Globus pallidus (tissue), 1 donor: ENCODE data around the gene AMDHD2.
"Not testable (repeated sequence)": the region's sequence is repeated elsewhere in the genome, so short reads cannot be mapped to it uniquely, and the experiment has no call there.

Experiments
- DNase-seq: peaks from one replicate; pipeline ENCODE4 v3.0.0-alpha.2; 2015; ENCODE audit warnings: low spot score

Gene AMDHD2

DNA sequence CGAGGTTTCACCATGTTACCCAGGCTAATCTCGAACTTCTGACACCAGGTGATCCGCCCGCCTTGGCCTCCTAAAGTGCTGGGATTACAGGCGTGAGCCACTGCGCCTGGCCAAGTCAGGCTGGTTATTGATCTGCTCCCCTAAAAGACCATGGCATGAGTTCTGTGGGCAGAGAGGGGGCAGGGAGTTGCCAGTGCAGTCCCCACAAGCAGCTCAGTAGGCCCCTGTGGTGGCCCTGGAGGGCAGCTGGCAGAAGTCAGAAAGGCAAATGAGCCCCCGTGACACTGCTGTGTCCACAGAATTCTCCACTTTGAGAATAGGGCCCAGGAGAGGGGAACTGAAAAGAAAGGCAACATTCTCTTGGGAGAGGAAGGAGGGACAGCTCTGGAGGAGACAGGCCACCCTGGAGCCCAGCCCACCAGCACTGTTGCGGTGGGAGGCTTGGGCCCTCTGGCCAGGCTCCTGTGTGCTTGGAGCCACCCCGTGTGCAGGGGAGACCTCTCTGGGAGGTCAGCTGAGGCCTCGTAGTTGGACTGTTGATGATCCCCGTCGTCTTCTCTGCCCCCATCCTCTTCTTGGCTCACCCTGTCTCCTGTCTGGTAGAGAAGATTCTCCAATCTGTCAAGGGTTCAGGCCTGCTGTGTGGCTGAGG, 2.1 kb upstream of the AMDHD2 start:
- no peak for DNase-seq

DNA sequence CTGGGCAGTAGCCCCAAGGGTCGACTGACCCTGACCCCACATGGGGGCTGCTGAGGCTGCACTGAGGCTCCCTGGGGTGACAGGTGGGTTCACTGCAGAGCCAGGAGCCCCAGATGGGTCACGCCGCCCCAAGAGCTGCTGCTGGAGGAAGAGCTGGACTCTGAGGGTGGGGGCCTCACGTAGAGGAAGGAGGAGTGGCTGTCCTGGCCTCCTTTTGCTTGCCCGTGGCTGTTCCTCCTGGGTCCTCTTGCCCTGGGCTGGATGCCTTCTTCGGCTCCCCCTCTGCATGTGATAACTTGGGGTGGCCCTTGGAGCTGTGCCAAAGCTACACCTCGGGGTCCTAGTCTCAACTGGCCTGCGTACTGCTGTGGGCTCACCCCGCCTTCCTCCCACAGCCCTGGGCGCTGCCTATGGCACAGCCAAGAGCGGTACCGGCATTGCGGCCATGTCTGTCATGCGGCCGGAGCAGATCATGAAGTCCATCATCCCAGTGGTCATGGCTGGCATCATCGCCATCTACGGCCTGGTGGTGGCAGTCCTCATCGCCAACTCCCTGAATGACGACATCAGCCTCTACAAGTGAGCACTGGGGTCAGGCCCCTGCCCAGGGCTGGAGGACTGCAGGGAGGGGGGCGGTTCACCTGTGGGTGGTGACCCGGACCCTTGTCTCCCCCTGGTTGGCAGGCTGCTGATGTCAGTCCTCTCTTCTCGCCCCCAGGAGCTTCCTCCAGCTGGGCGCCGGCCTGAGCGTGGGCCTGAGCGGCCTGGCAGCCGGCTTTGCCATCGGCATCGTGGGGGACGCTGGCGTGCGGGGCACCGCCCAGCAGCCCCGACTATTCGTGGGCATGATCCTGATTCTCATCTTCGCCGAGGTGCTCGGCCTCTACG, 1.1 kb upstream of the AMDHD2 start:
- no peak for DNase-seq

DNA sequence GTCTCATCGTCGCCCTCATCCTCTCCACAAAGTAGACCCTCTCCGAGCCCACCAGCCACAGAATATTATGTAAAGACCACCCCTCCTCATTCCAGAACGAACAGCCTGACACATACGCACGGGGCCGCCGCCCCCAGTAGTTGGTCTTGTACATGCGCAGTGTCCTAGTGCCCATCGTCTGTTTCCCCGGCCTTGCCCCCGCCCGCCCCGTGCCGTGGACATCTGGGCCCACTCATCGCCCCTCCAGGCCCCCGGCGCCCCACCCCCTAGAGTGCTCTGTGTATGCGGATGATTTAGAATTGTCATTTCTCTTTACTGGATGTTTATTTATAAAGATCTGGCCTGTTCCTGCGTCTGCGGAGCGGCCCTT, 475 bp upstream of the AMDHD2 start:
- DNase-seq, result no peak

DNA sequence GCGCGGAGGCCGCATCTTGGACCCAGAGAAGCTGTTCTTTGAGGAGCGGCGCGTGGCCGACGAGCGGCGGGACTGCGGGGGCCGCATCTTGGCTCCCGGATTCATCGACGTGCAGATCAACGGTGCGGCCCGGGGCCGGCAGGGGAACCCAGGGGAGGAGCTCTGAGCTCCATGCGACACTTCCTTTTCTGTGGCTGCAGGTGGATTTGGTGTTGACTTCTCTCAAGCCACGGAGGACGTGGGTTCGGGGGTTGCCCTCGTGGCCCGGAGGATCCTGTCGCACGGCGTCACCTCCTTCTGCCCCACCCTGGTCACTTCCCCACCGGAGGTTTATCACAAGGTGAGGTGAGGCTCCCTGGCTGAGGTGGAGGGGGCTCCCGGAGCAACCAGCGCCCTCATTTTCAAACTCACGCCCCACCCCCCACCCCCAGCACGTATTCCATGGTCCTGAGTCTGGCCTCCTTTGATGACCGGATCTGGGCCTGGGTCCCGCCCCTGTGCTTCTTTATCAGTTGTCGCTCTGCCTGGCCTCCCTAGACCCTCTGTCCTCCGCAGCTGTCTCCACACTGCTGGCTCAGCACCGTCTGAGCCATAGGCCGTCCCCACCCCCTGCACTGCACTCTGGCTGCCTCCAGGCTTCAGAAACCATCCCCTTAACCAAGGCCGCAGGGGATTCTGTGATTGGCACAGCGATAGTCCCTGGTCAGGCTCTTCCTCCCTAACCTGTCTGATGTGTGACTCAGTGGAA, 787 bp downstream of the AMDHD2 start:
- no peak for DNase-seq

DNA sequence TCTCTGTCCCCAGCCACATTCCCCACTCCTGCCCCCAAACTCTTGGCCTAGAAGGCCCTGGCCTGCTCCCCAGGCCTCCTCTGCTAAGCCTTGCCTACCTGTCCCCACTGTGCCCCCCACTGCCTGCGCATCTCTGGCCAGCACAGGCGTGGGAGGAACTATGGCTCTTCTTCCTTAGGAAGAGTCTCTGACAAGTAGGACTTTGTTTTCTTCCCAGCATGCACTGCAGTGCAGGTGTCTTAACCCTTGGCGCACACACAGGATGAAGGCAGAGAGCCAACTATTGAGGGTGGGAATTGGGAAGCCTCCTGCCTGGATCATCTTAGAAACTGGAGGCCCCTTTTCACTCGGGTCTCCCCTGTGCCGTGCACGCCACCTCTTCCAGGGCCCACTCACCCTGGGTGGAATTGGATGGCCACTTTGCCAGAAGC, 3.6 kb downstream of the AMDHD2 start:
- no peak for DNase-seq

DNA sequence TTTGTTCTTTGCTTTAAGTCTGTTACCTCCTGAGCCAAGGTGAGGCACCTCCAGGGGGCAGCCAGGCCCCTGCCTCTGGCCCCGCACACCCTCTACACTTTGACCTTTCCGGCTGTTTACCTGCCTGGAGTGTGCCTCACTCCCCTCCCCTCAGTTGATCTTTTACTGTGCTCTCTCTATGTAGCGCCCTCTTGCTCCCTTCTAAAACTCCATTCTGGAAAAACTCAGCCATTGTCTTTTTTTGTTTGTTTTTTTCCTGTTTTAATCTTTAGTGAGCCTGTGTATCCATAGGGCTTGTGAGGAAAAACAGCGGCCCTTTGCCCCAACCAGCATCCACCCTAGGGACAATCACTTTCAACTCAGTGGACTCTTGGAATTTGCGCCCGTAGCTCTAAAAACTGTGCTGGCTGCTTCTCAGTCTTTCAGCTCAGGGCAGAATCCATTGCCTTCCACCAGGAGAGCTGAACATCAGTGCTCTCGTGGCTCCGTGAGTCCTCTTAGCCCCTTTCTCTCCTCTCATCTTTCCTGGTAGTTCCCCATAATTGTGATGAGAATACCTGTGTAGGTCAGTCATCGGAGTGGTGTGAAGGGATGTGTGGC, 4.3 kb downstream of the AMDHD2 start:
- no peak for DNase-seq

DNA sequence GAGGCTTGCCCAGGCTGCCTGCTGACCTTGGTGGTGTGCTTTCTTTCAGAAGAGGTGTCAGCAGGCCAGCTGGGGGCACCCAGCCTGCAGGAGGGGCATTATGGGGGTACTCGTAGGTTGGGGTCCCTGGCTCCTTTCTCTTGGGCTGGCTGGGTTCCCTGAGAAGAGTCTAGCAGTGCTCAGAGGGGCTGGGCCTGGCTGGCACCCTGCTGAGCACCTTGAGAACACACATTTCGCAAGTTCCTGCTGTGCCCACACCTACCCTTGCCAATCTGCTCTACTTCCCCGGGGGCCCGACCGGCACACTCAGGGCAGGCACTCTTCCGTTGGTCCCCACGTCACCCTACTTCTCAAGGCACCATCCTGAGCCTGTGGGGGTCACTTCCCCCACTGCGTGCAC, 6.0 kb downstream of the AMDHD2 start:
- no peak for DNase-seq

DNA sequence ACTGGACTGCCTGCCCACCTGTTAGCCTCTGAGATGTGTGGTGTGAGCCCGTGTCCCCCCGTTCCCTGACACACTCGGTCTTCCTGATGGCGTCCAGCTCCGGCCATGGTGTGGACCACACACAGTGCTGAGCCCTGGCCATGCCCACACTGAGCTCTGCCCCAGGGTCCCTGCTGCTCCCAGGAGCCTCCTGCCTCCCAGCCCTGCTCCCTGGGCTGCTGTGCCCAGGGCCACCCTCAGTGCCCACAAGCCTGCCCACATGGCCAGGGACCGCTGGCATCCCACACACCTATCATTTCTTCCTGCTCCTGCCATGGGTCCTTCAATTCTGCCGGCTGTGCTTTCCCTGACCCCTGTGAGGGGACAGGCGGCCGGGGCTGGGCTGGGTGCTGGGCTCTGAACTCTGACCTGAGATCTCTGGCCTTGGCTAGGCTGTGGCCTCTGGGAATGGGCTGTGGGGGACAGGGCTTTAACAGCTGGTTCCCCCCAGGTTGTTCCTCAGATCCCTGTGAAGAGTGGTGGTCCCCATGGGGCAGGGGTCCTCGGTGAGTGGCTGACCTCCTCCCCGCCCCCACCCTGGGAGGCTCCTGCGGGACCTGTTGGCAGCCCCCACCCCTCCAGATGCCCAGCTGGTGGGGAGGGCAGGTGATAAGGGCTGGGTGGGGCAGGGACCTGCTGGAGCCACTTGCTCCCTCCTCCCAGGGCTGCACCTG, 7.1 kb downstream of the AMDHD2 start:
- DNase-seq, result no peak

DNA sequence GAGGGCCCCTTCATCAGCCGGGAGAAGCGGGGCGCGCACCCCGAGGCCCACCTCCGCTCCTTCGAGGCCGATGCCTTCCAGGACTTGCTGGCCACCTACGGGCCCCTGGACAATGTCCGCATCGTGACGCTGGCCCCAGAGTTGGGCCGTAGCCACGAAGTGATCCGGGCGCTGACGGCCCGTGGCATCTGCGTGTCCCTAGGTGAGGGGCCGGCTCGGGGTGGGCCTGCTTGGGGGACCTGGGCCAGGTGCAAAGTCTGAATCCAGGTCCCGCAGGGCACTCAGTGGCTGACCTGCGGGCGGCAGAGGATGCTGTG, 7.6 kb downstream of the AMDHD2 start:
- DNase-seq, result no peak

DNA sequence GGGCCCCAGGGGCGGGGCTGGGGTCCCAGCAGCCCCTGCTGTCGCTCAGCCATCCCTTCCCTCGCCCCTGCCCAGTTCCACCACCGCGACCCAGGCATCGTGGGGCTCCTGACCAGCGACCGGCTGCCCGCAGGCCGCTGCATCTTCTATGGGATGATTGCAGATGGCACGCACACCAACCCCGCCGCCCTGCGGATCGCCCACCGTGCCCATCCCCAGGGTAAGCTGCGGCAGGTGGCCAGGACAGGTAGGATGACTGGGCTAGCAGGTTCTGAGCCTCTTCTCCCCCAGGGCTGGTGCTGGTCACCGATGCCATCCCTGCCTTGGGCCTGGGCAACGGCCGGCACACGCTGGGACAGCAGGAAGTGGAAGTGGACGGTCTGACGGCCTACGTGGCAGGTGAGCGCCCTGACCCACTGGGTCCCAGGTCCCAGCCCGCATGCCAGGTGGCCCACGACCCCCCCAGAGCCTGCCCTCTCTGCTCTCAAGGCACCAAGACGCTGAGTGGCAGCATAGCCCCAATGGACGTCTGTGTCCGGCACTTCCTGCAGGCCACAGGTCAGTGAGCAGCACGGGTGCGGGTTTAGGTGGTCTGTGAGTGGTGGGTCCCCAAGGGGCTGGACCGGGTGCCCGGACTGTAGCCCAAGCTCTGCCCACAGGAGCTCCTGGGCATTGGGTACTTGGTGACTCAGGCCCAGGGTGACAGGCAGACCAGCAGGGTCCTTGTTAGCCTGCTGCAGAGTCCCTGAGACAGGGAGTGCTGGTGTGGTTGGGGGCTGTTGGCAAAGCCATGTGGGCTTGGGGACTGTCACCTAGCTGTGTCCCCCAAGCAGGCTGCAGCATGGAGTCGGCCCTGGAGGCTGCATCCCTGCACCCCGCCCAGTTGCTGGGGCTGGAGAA, 8.2 kb downstream of the AMDHD2 start:
- no peak for DNase-seq

DNA sequence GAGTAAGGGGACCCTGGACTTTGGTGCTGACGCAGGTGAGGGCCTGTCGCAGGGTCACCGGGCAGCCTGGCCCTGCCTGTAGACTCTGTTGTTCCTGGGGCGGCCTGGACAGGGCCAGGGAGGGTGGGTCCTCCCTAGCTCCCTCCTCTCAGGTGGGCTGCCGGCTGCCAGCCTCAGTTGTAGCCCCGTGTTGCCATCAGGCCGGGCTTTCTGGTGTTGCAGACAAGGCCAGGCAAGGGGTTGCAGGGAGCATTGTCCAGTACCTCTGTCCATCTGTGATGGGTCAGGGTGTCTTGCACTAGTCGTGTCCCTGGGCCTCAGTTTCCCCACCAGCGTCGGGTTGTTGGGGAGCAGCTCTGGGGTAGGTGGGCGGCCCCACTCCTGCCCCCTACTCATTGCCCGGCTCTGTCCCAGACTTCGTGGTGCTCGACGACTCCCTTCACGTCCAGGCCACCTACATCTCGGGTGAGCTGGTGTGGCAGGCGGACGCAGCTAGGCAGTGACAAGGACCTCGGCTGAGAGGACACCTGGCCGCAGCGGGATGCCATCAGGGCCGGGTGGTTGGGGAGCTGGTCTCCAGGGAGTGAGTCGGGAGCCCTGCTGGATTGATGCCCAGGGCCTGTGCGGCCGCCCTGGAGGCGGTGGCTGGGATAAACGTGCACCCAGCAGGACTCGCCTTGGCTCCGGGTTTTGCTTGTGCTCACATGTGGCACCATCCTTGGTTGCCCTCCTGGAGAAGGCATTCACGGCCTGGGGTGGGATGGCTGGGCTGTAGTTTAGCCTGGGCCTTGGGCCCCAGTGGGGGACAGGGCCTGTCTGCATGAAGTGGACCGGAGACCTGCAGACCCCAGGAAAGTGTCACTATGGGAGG, 9.1 kb downstream of the AMDHD2 start:
- no peak for DNase-seq

DNA sequence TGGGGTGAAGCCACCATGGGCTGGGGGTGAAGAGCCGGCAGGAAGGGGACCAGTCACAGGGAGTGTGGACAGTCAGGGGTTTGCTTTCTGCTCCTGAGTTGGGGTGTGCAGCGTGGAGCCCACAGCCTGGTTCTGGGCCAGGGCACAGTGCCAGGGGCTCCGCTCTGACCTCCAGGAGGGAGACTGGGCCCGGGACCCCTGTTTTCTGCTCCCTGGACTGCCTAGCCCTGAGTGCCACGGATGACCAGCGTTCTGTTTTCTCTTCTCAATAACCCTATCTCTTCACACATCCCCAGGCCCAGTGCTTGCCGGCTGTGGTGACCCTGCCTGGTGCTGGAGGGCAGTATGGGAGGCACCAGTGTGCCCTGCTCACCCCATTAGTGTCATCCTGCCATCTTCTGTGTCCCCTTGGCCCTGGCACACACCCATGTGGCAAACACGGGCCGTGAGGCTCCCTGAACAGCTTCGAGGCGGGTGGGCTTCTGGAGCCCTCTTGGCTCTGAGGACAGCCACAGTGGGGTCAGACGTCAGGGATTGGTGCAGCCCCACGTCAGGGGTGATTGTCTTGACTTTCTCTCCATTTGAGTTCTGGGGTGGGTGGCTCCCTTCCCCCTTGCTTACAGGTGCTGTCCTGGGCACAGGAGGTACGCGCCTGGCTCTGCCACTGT, 9.9 kb downstream of the AMDHD2 start:
- no peak for DNase-seq

DNA sequence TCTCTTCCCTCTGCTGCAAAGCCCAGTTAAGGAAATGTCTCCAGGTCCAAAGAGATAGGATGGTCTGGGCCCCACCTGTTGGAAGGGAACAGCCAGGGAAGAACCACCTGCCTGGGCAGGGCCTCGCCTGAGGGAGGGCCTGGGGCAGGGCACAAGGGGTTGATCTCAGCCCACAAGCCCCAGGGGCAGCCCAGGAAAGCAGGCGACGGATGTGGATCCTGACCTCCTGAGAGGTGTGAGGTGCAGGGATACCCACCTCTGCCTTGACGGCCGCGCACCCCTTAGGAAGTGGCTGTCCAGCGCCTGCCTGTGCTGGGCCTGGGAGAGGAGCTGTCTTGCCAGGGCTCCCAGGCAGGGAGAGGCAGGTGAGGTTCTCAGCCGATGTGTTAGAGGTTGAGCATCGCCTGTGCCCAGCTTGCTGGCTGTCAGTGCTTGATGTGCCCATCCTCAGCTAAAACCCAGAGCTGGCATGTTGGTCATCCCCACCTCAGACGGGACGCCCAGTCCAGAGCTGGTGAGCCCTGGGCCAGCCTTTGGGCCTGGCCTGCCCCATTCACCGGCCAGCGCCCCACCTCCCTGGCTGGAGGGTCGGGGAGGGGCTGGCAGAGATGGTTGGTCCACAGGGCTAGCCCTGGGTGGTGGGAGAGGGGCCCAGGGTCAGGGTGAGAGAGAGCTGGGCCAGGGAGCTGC, 10.6 kb downstream of the AMDHD2 start:
- no peak for DNase-seq

DNA sequence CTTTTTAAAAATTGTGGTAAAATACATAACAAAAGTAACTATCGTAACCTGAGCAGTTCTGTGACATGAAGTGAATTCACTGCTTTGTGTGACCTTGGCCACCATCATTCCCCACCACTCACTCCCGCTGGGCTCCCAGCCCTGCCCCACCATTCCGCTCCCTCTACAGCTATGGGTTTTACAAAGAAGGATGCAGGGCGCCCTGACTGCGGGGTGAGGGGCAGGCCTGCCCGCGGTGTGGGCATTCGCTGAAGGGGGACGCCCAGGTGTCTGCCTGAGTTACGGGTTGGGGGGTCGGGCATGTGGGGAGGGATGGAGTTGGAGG, 11.2 kb downstream of the AMDHD2 start, which contains the start of gene CEMP1:
Gene CEMP1, minus strand, starts transcription at position 38 of the 325 bp plus-strand sequence. CDS start 335 bp downstream, outside the sequence.
- no peak for DNase-seq

DNA sequence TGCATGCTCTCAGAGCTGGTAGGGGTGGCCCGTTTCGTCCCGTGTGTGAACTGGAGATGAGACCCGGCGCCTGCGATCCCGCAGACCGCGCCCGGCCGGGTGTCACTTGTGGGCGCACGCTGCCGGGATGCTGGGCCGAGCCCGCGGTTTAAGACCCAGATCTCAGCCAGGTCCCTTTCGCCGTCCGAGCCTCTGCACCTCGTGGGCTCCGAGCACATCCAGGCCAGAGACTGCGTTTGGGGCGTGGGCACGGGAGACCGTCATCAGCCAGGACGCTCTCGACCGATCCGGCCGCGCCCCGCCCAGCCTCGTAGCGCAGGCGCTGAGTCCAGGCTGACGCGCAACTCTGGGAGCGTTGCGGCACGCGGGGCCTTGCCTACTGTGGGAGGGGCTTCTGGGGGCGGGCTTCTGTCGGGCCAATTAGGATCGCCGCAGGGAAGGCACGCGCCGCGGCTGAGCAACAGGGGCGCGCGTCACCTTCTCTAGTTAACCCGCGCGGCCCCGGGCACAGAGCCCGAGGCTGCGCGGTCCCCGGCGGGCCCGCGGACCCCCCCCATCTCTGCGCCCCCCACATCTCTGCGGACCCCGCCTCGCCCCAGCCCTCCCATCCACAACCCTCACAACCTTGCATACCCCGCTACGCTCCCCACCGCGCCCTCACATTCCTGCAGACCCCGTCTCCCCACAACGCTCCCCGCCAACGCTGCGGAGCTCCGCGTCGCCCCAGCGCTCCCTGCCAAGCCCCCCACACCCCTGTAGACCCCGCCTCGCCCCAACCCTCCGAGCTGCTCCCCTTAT, 11.7 kb downstream of the AMDHD2 start:
- DNase-seq, result peak; percentile 96

DNA sequence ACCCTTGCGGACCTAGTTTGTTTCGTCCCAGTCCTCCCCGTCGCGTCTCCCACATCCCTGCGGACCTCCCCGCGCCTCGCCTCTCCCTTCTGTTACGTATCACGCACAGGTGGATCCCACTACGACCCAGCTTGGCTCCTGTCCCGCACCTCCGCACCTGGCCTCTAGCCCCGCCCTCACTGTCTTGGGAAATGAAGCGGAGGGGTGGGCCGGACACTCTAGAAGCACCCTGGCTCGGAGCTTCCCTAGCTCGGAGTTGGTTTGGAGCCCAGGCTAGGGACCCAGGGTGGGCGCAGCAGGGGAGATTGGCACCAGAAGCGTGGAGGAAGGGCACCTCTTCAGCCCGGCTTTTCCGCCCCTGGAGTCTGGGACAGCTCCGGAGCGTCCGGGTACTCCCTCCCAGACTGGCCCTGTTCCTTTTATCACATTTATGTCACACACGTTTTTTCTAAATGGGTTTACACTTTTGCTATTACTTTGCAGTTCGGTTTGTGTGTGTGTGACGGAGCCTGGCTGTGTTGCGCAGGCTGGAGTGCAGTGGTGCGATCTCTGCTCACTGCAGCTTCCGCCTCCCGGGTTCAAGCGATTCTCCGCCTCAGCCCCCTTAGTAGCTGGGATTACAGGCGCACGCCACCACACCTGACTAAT, 12.4 kb downstream of the AMDHD2 start:
- DNase-seq, result no peak

DNA sequence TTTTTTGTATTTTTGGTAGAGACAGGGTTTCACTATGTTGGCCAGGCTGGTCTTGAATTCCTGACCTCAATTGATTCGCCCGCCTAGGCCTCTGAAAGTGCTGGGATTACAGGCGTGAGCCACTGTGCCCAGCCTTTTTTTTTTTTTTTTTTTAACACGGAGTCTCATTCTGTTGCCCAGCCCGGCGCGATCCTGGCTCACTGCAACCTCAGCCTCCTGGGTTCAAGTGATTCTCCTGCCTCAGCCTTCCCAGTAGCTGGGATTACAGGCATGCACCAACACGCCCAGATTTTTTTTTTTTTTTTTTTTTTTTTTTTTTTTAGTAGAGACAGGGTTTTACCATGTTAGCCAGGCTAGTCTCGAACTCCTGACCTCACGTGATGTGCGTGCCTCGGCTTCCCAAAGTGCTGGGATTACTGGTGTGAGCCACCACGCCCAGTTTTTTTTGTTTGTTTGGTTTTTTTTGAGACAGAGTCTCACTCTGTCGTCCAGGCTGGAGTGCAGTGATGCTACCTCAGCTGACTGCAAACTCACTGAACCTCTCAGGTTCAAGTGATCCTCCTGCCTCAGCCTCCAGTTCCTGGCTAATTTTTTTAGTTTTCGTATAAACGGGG, 13.1 kb downstream of the AMDHD2 start:
- not testable (repeated sequence) for DNase-seq
